ENCODE results near the gene KCNN3. TPM values are rescaled to one million over a fixed set of nuclear protein-coding genes. Genes with fewer than 3 reads are reported as not detected.

KCNN3 gene
- total RNA-seq, 1 donor = not detected

DNA sequence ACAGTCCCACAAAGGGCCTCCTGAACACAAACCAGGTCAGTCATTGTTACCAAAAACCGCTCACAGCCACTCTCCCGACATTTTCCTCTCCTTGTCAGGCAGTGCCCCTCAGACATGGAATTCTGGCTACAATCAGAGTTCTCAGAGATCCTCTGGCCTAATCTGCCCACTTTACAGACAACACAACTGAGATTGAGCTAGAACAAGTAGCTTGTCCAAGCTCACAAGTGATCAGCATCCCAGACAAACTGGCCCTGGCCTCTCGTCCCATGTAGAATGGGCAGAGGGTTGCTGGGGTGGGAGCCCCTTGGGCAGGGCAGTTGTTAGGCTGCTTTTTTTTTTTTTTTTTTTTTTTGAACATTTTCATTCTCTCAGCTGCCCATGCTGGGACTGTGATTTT lies 57.2 kb downstream of the KCNN3 start:
- DNase-seq (ENCODE audit: low read depth) = no peak
- TF ChIP-seq, protein P1, sequence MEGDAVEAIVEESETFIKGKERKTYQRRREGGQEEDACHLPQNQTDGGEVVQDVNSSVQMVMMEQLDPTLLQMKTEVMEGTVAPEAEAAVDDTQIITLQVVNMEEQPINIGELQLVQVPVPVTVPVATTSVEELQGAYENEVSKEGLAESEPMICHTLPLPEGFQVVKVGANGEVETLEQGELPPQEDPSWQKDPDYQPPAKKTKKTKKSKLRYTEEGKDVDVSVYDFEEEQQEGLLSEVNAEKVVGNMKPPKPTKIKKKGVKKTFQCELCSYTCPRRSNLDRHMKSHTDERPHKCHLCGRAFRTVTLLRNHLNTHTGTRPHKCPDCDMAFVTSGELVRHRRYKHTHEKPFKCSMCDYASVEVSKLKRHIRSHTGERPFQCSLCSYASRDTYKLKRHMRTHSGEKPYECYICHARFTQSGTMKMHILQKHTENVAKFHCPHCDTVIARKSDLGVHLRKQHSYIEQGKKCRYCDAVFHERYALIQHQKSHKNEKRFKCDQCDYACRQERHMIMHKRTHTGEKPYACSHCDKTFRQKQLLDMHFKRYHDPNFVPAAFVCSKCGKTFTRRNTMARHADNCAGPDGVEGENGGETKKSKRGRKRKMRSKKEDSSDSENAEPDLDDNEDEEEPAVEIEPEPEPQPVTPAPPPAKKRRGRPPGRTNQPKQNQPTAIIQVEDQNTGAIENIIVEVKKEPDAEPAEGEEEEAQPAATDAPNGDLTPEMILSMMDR (IDR thresholded peaks at IDR 0.05; ENCODE audit: insufficient read depth, low read depth, low read length) = no peak
- H3K4me3 ChIP-seq (ENCODE audit: low read depth, low read length) = no peak overlapping the region

DNA sequence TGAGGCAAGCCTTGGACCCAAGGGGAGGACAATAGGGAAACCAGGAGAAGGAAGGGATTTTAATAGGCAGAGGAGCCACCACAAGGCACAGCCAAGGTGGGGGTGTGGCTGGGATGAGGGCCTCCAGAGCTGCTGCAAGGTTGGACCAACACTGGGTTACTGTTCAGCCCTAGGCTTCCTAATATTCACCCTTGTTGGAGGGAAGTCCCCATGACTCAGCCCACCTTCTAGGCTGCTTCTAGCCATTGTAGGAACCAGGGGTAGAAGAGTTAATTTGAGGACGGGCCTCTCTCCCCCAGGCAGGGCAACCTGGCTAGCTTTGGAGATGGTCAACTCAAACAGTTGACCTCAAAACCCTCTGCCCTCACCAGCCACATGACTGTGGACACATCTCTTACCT lies 59.5 kb downstream of the KCNN3 start:
- TF ChIP-seq, protein P1 (IDR thresholded peaks at IDR 0.05; ENCODE audit: insufficient read depth, low read depth, low read length) = no peak
- no peak for DNase-seq (ENCODE audit: low read depth)

DNA sequence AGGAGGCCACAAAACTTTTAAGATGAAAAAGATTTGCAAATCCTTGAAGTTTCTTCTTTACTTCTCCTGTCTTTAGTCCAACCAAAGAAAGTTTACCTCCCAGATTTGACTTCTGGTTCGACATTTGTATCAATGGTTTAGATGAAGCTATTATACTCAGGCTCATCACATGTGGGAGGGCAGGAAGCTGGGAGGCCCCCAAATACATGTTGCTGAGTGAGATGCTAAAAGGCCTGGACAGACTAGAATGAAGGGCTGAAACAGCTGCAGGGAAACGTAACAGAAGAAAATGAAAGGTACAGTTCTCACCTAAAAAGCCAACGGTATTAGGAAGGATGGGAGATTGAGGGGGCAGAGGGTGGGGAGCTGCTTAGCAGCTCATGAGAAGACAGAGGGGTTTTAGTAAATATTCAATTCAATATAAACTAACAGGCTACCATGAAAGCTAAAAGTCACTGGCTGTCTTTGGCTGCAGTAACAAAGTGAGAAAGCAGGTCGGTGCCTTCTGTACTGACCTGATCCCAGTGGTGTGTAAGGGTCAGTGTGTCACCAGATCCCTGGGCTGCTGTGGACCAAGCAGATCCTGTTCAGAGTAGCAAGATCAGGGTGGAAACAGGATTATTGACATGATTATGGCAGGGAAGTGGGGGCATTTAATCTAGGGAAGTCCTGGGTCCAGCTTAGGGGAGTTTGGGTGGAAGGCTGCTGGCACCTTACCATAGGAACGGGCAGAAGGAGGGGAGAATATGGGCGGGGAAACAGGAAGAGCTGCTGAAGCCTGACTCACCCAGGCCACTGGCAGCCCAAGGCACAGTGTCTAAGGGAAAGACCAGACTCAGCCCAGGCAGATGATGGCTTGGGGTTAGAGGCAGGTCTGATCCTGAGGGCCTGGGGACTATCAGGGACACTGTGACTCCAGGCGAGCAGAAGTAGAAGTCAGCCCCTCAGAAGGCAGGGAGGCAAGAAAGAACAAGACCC lies 60.4 kb downstream of the KCNN3 start:
- no peak overlapping the region for H3K4me3 ChIP-seq (ENCODE audit: low read depth, low read length)
- TF ChIP-seq, protein P1 (IDR thresholded peaks at IDR 0.05; ENCODE audit: insufficient read depth, low read depth, low read length) = no peak
- no peak for DNase-seq (ENCODE audit: low read depth)

More for the DNA sequence above, 59.5 kb downstream of the KCNN3 start:
- no peak overlapping the region for H3K4me3 ChIP-seq (ENCODE audit: low read depth, low read length)

DNA sequence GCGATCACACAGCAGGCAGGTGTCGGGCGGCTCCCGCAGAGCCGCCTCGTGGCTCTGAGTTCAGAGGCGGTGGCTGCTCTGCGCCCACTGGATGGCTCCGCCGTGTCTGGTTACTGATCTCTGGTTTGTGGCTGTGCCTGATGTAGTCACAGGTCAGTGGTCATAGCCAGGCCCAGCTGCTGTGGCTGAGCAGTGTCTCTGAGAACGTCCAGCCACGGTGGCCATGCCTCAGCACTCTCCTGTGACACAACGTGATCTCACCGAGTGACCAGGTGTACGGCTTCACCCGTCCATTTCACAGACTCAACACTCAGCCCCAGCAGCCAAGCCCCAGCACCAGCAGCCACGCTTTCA lies 61.2 kb downstream of the KCNN3 start:
- TF ChIP-seq, protein P1 (IDR thresholded peaks at IDR 0.05; ENCODE audit: insufficient read depth, low read depth, low read length) = no peak
- H3K4me3 ChIP-seq (ENCODE audit: low read depth, low read length) = no peak overlapping the region
- DNase-seq (ENCODE audit: low read depth) = no peak

DNA sequence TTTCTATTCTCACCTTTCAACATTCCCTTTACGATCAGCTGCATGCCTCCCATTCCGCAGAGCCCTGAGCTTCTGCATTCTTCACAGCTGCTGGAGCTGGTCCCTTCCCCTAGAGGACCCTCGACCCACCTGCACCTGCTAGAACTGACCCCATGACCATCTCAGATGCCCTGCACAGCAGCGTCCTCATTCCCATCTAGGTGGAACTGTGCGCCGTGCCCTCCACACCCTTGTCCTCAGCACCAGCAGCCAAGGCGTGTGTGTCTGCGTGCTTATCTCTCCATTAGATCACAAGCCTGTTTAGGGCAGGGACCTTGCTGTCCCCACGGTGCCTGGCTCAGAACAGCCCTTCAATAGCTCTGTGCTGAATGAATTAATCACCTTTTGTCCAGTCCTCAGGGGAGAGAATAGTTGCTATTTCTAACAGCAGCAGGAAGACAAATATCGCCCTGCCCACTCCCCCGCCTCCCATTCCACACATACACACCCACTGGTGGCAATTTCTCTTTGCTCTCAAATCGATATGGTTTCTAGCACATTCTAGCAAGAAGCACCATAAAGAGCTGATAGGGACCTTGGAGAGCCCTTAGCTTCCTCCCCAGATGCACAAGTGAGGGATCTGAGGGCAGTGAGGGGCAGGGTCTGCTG lies 61.7 kb downstream of the KCNN3 start:
- DNase-seq (ENCODE audit: low read depth) = no peak
- no peak overlapping the region for H3K4me3 ChIP-seq (ENCODE audit: low read depth, low read length)
- TF ChIP-seq, protein P1 (IDR thresholded peaks at IDR 0.05; ENCODE audit: insufficient read depth, low read depth, low read length) = no peak

DNA sequence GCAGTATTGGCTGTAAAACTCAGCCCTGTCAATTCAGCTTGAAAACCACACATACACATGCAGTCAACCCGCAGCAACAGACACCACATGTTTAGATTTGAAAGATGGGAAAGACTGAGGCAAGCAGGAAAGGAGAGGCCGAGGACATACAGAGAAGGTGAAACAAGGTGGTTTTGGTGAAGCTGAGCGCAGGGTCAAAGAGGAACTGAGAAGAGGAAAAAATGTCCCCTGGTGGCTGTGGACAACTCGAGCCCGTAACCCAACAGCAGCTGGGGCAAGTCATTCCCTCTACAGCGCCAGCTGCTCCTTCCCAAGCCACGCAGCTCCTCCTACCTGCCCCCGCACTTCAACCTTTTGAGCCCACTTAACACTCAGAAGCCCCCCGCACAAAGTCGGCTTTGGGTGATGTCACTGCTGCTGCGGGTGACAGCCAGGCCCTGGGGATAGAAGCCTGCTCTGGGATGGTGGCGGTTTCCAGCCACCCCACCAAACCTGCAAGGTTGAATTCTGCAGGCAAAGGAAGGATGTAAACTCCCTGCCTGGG lies 63.0 kb downstream of the KCNN3 start:
- no peak for DNase-seq (ENCODE audit: low read depth)
- TF ChIP-seq, protein P1 (IDR thresholded peaks at IDR 0.05; ENCODE audit: insufficient read depth, low read depth, low read length) = no peak
- no peak overlapping the region for H3K4me3 ChIP-seq (ENCODE audit: low read depth, low read length)
